ENCODE results near the gene FTSJ1.

DNA sequence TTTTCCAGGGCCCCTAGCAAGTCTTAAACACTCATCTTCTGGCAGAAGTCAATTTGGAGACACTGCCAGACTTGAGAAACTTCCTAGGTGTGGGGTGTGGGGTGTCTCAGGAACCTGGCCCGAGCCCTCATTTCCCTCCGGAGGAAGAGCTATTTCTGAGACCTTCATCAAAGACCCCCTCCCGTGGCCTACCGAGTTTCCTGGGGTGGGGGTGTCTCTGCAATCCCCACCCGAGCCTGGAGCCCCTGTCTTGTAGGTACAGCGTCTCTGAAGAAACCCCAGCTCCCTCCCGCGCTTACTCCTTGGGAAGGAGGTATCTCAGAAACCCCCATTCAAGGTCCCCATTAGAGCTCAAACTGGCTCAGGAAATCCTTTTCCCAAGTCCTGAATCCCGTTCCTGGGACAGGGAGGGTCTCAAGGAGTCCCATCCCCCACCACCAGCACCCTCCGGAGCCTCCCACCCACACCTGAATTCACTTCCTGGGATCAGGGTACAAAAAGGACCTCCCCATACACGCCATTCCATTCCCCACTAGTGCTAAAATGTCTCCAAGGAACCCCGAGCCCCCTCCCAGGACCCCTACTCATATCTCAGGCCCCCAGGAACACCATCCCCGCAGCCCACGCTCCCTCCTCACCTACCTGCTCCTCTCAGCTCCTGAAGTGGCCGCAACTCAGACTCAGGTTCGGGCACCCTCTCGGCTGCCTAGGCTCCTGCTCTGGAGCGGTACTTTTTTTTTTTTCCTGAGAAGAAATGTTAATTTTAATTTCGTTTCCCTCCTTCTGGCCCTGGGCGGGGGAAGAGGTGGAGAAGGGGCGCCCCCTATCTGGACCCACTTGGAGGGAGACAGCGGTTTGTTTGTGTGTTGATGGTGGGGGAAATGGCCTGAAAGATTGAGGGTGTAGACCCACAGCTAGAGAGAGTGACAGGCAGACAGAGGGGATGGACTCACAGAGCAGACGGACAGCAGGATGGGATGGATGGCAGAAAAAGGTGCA lies 7.0 kb upstream of the FTSJ1 start:
- TF ChIP-seq, protein P1, sequence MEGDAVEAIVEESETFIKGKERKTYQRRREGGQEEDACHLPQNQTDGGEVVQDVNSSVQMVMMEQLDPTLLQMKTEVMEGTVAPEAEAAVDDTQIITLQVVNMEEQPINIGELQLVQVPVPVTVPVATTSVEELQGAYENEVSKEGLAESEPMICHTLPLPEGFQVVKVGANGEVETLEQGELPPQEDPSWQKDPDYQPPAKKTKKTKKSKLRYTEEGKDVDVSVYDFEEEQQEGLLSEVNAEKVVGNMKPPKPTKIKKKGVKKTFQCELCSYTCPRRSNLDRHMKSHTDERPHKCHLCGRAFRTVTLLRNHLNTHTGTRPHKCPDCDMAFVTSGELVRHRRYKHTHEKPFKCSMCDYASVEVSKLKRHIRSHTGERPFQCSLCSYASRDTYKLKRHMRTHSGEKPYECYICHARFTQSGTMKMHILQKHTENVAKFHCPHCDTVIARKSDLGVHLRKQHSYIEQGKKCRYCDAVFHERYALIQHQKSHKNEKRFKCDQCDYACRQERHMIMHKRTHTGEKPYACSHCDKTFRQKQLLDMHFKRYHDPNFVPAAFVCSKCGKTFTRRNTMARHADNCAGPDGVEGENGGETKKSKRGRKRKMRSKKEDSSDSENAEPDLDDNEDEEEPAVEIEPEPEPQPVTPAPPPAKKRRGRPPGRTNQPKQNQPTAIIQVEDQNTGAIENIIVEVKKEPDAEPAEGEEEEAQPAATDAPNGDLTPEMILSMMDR (conservative IDR thresholded peaks at IDR 0.05; ENCODE audit: low read depth, low read length): no peak
- TF ChIP-seq CEBPB (IDR thresholded peaks at IDR 0.05; ENCODE audit: low read depth, low read length) (no peak), MAFK (IDR thresholded peaks at IDR 0.05; ENCODE audit: low read depth, low read length) (no peak), POLR2A (IDR thresholded peaks at IDR 0.05; ENCODE audit: low read depth, low read length) (no peak), RFX5 (IDR thresholded peaks at IDR 0.05; ENCODE audit: low read depth, low read length) (no peak), CHD1 (IDR thresholded peaks at IDR 0.05; ENCODE audit: low read depth, low read length) (no peak), MXI1 (IDR thresholded peaks at IDR 0.05; ENCODE audit: borderline replicate concordance, low read depth, low read length) (no peak), ELK1 (IDR thresholded peaks at IDR 0.05; ENCODE audit: borderline replicate concordance, low read depth, low read length) (no peak)
